Mesenchymal stem cell (in vitro differentiated cells and primary cell): ENCODE results near the gene CHIC2.

Experiments used
- DNase-seq: peaks from one replicate; pipeline ENCODE4 v3.0.0-alpha.2; 2013
- H2AFZ ChIP-seq: one replicate; pipeline ENCODE4 v1.6.1; 2013; ENCODE audit warnings: low read depth, mild to moderate bottlenecking, control low read depth, inconsistent platforms, low read length, moderate library complexity
- H2AK5ac ChIP-seq: 2 replicates; pipeline ENCODE4 v1.6.1; 2013; ENCODE audit warnings: low read length, moderate library complexity, mild to moderate bottlenecking, inconsistent platforms; ENCODE audit not compliant: severe bottlenecking
- H2BK120ac ChIP-seq: one replicate; pipeline ENCODE4 v1.6.1; 2013; ENCODE audit warnings: low read depth, mild to moderate bottlenecking, inconsistent platforms, low read length, moderate library complexity
- H2BK12ac ChIP-seq, 2 experiments: one replicate each; pipeline ENCODE4 v1.6.1; 2013; ENCODE audit warnings: inconsistent platforms in 2 of 2, low read length in 2 of 2, mild to moderate bottlenecking in 2 of 2, moderate library complexity in 2 of 2, control low read depth in 1 of 2
- H2BK15ac ChIP-seq: one replicate; pipeline ENCODE4 v1.6.1; 2013; ENCODE audit warnings: mild to moderate bottlenecking, low read depth, inconsistent platforms; ENCODE audit not compliant: poor library complexity, severe bottlenecking
- H2BK5ac ChIP-seq: 2 replicates; pipeline ENCODE4 v1.6.1; 2013; ENCODE audit warnings: low read depth, mild to moderate bottlenecking, low read length, control low read depth, inconsistent platforms; ENCODE audit not compliant: poor library complexity, severe bottlenecking
- H3K14ac ChIP-seq, 2 experiments: one replicate each; pipeline ENCODE4 v1.6.1; 2013; ENCODE audit warnings: inconsistent platforms in 2 of 2, low read length in 2 of 2, control low read depth in 1 of 2, mild to moderate bottlenecking in 1 of 2, moderate library complexity in 1 of 2
- H3K18ac ChIP-seq, 2 experiments: one replicate each; pipeline ENCODE4 v1.6.1; 2013; ENCODE audit warnings: inconsistent platforms in 2 of 2, low read length in 2 of 2, control low read depth in 1 of 2, low read depth in 1 of 2, mild to moderate bottlenecking in 1 of 2
- H3K23ac ChIP-seq, 2 experiments: one replicate each; pipeline ENCODE4 v1.6.1; 2013; ENCODE audit warnings: inconsistent platforms in 2 of 2, low read length in 2 of 2, mild to moderate bottlenecking in 2 of 2, moderate library complexity in 2 of 2, control low read depth in 1 of 2
- H3K27ac ChIP-seq: 2 replicates; pipeline ENCODE4 v1.5.1; 2013; ENCODE audit warnings: mild to moderate bottlenecking, moderate library complexity, low read length, control low read depth, inconsistent platforms; ENCODE audit not compliant: poor library complexity, severe bottlenecking
- H3K27me3 ChIP-seq, 2 experiments: 2 replicates each; pipeline versions ENCODE4 v1.6.1 to v1.7.0; 2013; ENCODE audit warnings: low read length in 2 of 2, mild to moderate bottlenecking in 2 of 2, moderate library complexity in 2 of 2, control low read depth in 1 of 2, inconsistent platforms in 1 of 2; ENCODE audit not compliant: control insufficient read depth in 1 of 2, insufficient read depth in 1 of 2
- H3K36me3 ChIP-seq, 2 experiments: 2 replicates each; pipeline versions ENCODE4 v1.6.1 to v1.7.0; 2013; ENCODE audit warnings: low read length in 2 of 2, control low read depth in 1 of 2, inconsistent platforms in 1 of 2, low read depth in 1 of 2, mild to moderate bottlenecking in 1 of 2; ENCODE audit not compliant: insufficient read depth in 2 of 2, control insufficient read depth in 1 of 2
- H3K4ac ChIP-seq, 2 experiments: one replicate each; pipeline ENCODE4 v1.6.1; 2013; ENCODE audit warnings: inconsistent platforms in 2 of 2, low read length in 2 of 2, mild to moderate bottlenecking in 2 of 2, moderate library complexity in 2 of 2, control low read depth in 1 of 2, low read depth in 1 of 2
- H3K4me1 ChIP-seq: 2 replicates; pipeline ENCODE4 v1.6.1; 2013; ENCODE audit warnings: low read depth, low read length, control low read depth; ENCODE audit not compliant: control insufficient read depth, insufficient read depth
- H3K4me2 ChIP-seq: 2 replicates; pipeline ENCODE4 v1.6.1; 2013; ENCODE audit warnings: low read length, mild to moderate bottlenecking, inconsistent platforms; ENCODE audit not compliant: poor library complexity, severe bottlenecking
- H3K4me3 ChIP-seq, 2 experiments: 2 replicates each; pipeline versions ENCODE4 v1.5.1 to v1.7.0; 2013; ENCODE audit warnings: low read length in 2 of 2, mild to moderate bottlenecking in 2 of 2, control low read depth in 1 of 2, low read depth in 1 of 2; ENCODE audit not compliant: insufficient read depth in 1 of 2
- H3K79me1 ChIP-seq: replicated peaks from 2 replicates; pipeline ENCODE4 v1.6.1; 2013; ENCODE audit warnings: mild to moderate bottlenecking, control low read depth, low read length, inconsistent platforms; ENCODE audit not compliant: poor library complexity, severe bottlenecking
- H3K9ac ChIP-seq: 2 replicates; pipeline ENCODE4 v1.7.0; 2013; ENCODE audit warnings: mild to moderate bottlenecking, low read length, moderate library complexity
- H3K9me3 ChIP-seq: 2 replicates; pipeline ENCODE4 v1.7.0; 2013; ENCODE audit warnings: mild to moderate bottlenecking, low read length; ENCODE audit not compliant: control insufficient read depth
- H4K8ac ChIP-seq: one replicate; pipeline ENCODE4 v1.6.1; 2013; ENCODE audit warnings: inconsistent platforms, mild to moderate bottlenecking, low read length, moderate library complexity
- H4K91ac ChIP-seq: one replicate; pipeline ENCODE4 v1.6.1; 2013; ENCODE audit warnings: mild to moderate bottlenecking, low read length, inconsistent platforms
- WGBS: methylation state at CpG from one replicate; pipeline ENCODE4 v1.1.7; 2013; ENCODE audit warnings: mixed read lengths; 5-methylcytosine and 5-hydroxymethylcytosine counted together

CHIC2 gene

GRCh38 chr4:54005475-54005874 lies 58.9 kb downstream of the CHIC2 start:
- no peaks in the 10 kb centered on the region for H3K27me3 ChIP-seq
- no peak overlapping the region for H2AFZ ChIP-seq
- no peak overlapping the region for H2AK5ac ChIP-seq
- no peak overlapping the region for H2BK12ac ChIP-seq
- H3K27ac ChIP-seq = no peak overlapping the region
- no peak overlapping the region for H3K4ac ChIP-seq
- no peak overlapping the region for H2BK120ac ChIP-seq
- H4K91ac ChIP-seq = no peak overlapping the region
- no peak overlapping the region for H3K14ac ChIP-seq
- peak; percentile 65 for DNase-seq
- H3K9me3 ChIP-seq = no peaks in the 10 kb centered on the region
- no peaks in the 10 kb centered on the region for H3K4me1 ChIP-seq
- H4K8ac ChIP-seq = no peak overlapping the region
- H3K4me3 ChIP-seq = no peak overlapping the region
- no peak overlapping the region for H3K4me2 ChIP-seq
- no peak overlapping the region for H3K18ac ChIP-seq
- H3K23ac ChIP-seq = no peak overlapping the region
- H2BK5ac ChIP-seq = no peak overlapping the region
- peaks cover 7% of the 10 kb centered on the region for H3K79me1 ChIP-seq
- H3K9ac ChIP-seq = peak overlapping the region; percentile 65
- WGBS = 100% methylated on average over 1 of the region's 2 CpGs
- peaks cover 10 to 82% of the 10 kb centered on the region in 2 experiments for H3K36me3 ChIP-seq
- H2BK15ac ChIP-seq = no peak overlapping the region

GRCh38 chr4:54004463-54004862 lies 59.9 kb downstream of the CHIC2 start:
- Histone ChIP-seq H3K4ac (no peak overlapping the region), H4K91ac (no peak overlapping the region), H4K8ac (no peak overlapping the region), H3K4me1 (no peaks in the 10 kb centered on the region), H3K4me3 (no peak overlapping the region), H2BK15ac (no peak overlapping the region), H2BK5ac (no peak overlapping the region), H3K23ac (no peak overlapping the region), H3K27me3 (no peaks in the 10 kb centered on the region), H3K4me2 (no peak overlapping the region), H2AFZ (no peak overlapping the region), H2AK5ac (no peak overlapping the region), H2BK12ac (no peak overlapping the region), H3K14ac (no peak overlapping the region), H2BK120ac (no peak overlapping the region), H3K36me3 (peaks cover 10 to 78% of the 10 kb centered on the region in 2 experiments), H3K9me3 (no peaks in the 10 kb centered on the region), H3K79me1 (peaks cover 5% of the 10 kb centered on the region), H3K9ac (peak overlapping the region; percentile 65), H3K18ac (no peak overlapping the region), H3K27ac (no peak overlapping the region)
- WGBS = 100% methylated on average over 1 of the region's 2 CpGs
- no peak for DNase-seq

- Histone ChIP-seq H4K8ac (no peak overlapping the region), H3K4me1 (no peaks in the 10 kb centered on the region), H2BK15ac (no peak overlapping the region), H2BK120ac (no peak overlapping the region), H3K23ac (no peak overlapping the region), H3K4me2 (no peak overlapping the region), H3K79me1 (peaks cover 8% of the 10 kb centered on the region), H2BK5ac (no peak overlapping the region), H3K14ac (no peak overlapping the region), H2AK5ac (no peak overlapping the region), H4K91ac (no peak overlapping the region), H3K36me3 (peaks cover 13 to 77% of the 10 kb centered on the region in 2 experiments), H3K4ac (no peak overlapping the region), H2BK12ac (no peak overlapping the region), H3K9me3 (no peaks in the 10 kb centered on the region), H2AFZ (no peak overlapping the region), H3K4me3 (no peak overlapping the region), H3K27ac (no peak overlapping the region), H3K9ac (no peak overlapping the region), H3K27me3 (no peaks in the 10 kb centered on the region), H3K18ac (no peak overlapping the region)
- no peak for DNase-seq
- 93% methylated on average over 8 of the region's 10 CpGs for WGBS
Measured at GRCh38 chr4:54001668-54002365, 62.6 kb downstream of the CHIC2 start.

GRCh38 chr4:53997898-53998297 lies 66.5 kb downstream of the CHIC2 start:
- no peak overlapping the region for H3K9ac ChIP-seq
- no peaks in the 10 kb centered on the region for H3K27me3 ChIP-seq
- no peak overlapping the region for H3K4ac ChIP-seq
- H4K8ac ChIP-seq = no peak overlapping the region
- peak overlapping the region; percentile 56 for H3K27ac ChIP-seq
- H2BK12ac ChIP-seq = no peak overlapping the region
- H3K14ac ChIP-seq = no peak overlapping the region
- no peak overlapping the region for H2AK5ac ChIP-seq
- no peak overlapping the region for H2AFZ ChIP-seq
- no peak overlapping the region for H2BK5ac ChIP-seq
- H3K4me2 ChIP-seq = no peak overlapping the region
- peaks cover 1% of the 10 kb centered on the region for H3K4me1 ChIP-seq
- H2BK120ac ChIP-seq = no peak overlapping the region
- no peak overlapping the region for H3K18ac ChIP-seq
- DNase-seq = no peak
- no peak overlapping the region for H2BK15ac ChIP-seq
- no peaks in the 10 kb centered on the region for H3K9me3 ChIP-seq
- WGBS = 86% methylated on average over 2 of the region's 4 CpGs
- peaks cover 13 to 61% of the 10 kb centered on the region in 2 experiments for H3K36me3 ChIP-seq
- no peak overlapping the region for H4K91ac ChIP-seq
- peaks cover 11% of the 10 kb centered on the region for H3K79me1 ChIP-seq
- no peak overlapping the region for H3K4me3 ChIP-seq
- no peak overlapping the region for H3K23ac ChIP-seq
